Caco-2 (cell line): ENCODE measurements around the gene FOXL3. TPM values are rescaled to one million over a fixed set of nuclear protein-coding genes. Genes with fewer than 3 reads are reported as not detected.

Experiments
- BruUV-seq: library from RNA; stranded (reverse); fragments of 400-500 nt; replicated peaks from 2 replicates; lab custom pipeline; 2021; lab: Mats Ljungman, UMichigan
- CTCF ChIA-PET: fragments of 300-600 bp; sonication (Branson Sonifier 250); formaldehyde crosslinking; loops from one replicate; lab custom pipeline; 2022; ENCODE audit warnings: antibody characterized with exemption; lab: Charles Lee
- POLR2A ChIA-PET: fragments of 300-600 bp; sonication (Branson Sonifier 250); formaldehyde crosslinking; loops from one replicate; lab custom pipeline; 2022; ENCODE audit warnings: antibody characterized with exemption; lab: Charles Lee
- DNase-seq, 2 experiments: peaks; one replicate each; pipeline versions ENCODE4 v3.0.0 to v3.0.0-alpha.2; 2020 to 2022
- H3K27me3 ChIP-seq: replicated peaks from 2 replicates; pipeline ENCODE4 v1.6.0; 2011; ENCODE audit warnings: low read length; ENCODE audit not compliant: control insufficient read depth, insufficient read depth
- H3K36me3 ChIP-seq: 2 replicates; pipeline ENCODE4 v1.5.1; 2011; ENCODE audit warnings: low read length; ENCODE audit not compliant: control insufficient read depth, insufficient read depth
- H3K4me1 ChIP-seq: fragments of 250-450 bp; sonication (Bioruptor Pico); 2 replicates; pipeline ENCODE4 v1.5.1; 2020; ENCODE audit warnings: mild to moderate bottlenecking
- H3K4me3 ChIP-seq: 2 replicates; pipeline ENCODE4 v1.5.1; 2011; ENCODE audit warnings: low read depth, mild to moderate bottlenecking, control low read depth, low read length
- H3K9me3 ChIP-seq: fragments of 250-450 bp; sonication (Bioruptor Pico); 2 replicates; pipeline ENCODE4 v1.5.1; 2020; ENCODE audit warnings: mild to moderate bottlenecking, moderate library complexity
- H3K27ac Mint-ChIP-seq: one replicate; pipeline ENCODE4 v1.8.0; 2022; ENCODE audit warnings: mixed read lengths; ENCODE audit not compliant: unreplicated experiment
- H3K27me3 Mint-ChIP-seq: one replicate; pipeline ENCODE4 v1.8.0; 2022; ENCODE audit warnings: mixed read lengths; ENCODE audit not compliant: insufficient read depth, unreplicated experiment
- H3K36me3 Mint-ChIP-seq: one replicate; pipeline ENCODE4 v1.8.0; 2022; ENCODE audit warnings: mild to moderate bottlenecking, mixed read lengths; ENCODE audit not compliant: insufficient read depth, unreplicated experiment
- H3K4me1 Mint-ChIP-seq: one replicate; pipeline ENCODE4 v1.8.0; 2022; ENCODE audit warnings: low read depth, mixed read lengths; ENCODE audit not compliant: unreplicated experiment
- H3K4me3 Mint-ChIP-seq: one replicate; pipeline ENCODE4 v1.8.0; 2022; ENCODE audit warnings: mild to moderate bottlenecking, moderate library complexity, mixed read lengths; ENCODE audit not compliant: unreplicated experiment
- H3K9me3 Mint-ChIP-seq: one replicate; pipeline ENCODE4 v1.8.0; 2022; ENCODE audit warnings: mixed read lengths; ENCODE audit not compliant: unreplicated experiment
- CTCF ChIP-seq, 2 experiments: fragments of 200-600 bp in 1 of 2; IDR thresholded peaks; 1 replicate in 1 of 2; 2 replicates in 1 of 2; pipeline versions ENCODE4 v1.5.1 to v1.8.0; 2011 to 2022; ENCODE audit warnings: antibody characterized with exemption in 1 of 2, control low read depth in 1 of 2, inconsistent platforms in 1 of 2, low read depth in 1 of 2, low read length in 1 of 2, mild to moderate bottlenecking in 1 of 2, moderate library complexity in 1 of 2; ENCODE audit not compliant: insufficient read depth in 1 of 2, severe bottlenecking in 1 of 2, unreplicated experiment in 1 of 2
- intact Hi-C: fragments of 100-400 bp; cut with micrococcal nuclease; formaldehyde crosslinking; loops from one replicate; pipeline ENCODE4 v1.10.0; 2022; ENCODE audit not compliant: unreplicated experiment
- total RNA-seq: library from RNA; stranded (reverse); gene quantifications from 2 replicates; pipeline ENCODE4 v1.2.3, GENCODE V29; 2022

Gene FOXL3
- total RNA-seq, 1 experiment from 2014 or later: not detected

GRCh38 chr7:303425-303824, 13.5 kb downstream of the FOXL3 start:
- H3K27ac Mint-ChIP-seq: no peak overlapping the region
- Histone ChIP-seq H3K4me1 (no peaks in the 10 kb centered on the region), H3K9me3 (peaks cover 7% of the 10 kb centered on the region; the same call in 1 of the 2 replicates), H3K27me3 (no peaks in the 10 kb centered on the region), H3K4me3 (no peak overlapping the region), H3K36me3 (no peaks in the 10 kb centered on the region)
- peaks cover 21% of the 10 kb centered on the region for H3K9me3 Mint-ChIP-seq
- POLR2A ChIA-PET: interaction anchor here (0.5 kb wide), 1 partner anchor 15 kb away, joined by 4 read pairs; no protein-coding TSS in a partner anchor
- peaks cover 6% of the 10 kb centered on the region for H3K4me1 Mint-ChIP-seq
- no peaks in the 10 kb centered on the region for H3K36me3 Mint-ChIP-seq
- intact Hi-C loops: no loop called here
- peak in 1 of 2 experiments; percentile 24 for DNase-seq
- H3K4me3 Mint-ChIP-seq: no peak overlapping the region
- no peak for TF ChIP-seq CTCF (IDR thresholded peaks at IDR 0.05; ENCODE audit: insufficient read depth in 1 of 2, low read depth in 1 of 2, low read length in 1 of 2, severe bottlenecking in 1 of 2, unreplicated experiment in 1 of 2)
- no TSS peak for BruUV-seq
- CTCF ChIA-PET: no interaction called here
- no peaks in the 10 kb centered on the region for H3K27me3 Mint-ChIP-seq

DNA sequence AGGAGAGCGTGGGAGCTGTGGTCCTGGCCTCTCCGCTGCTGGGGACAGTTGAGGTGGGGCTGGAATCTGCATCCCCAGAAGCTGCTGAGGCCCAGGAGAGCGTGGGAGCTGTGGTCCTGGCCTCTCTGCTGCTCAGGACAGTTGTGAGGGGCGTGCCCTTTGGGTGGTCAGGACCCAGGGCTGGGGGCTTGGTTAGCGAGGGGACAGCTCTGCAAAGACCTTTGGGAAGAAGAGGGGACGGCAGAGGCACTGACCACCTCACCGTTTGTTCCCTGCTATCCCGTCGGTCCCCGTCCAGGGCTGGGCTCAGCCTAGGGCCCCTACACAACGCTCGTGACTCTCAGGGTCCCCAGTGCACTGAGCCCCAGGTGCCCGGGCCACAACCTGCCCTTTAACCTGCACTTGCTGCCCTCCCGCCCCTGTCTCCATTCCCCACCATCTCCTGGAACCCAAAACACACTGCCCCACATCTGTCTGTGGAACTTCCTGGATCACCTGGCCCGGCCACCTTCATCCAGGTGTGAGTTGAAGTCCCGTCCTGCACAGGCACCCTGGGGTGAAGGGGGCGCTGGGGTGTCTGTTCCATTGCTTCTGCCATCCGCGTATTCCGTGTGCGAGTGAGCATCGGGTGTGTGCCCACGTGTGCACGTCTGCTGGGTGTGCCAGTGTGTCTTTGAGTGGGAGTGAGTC, 14.1 kb downstream of the FOXL3 start:
- Histone ChIP-seq H3K9me3 (peaks cover 8% of the 10 kb centered on the region; the same call in 1 of the 2 replicates), H3K4me1 (no peaks in the 10 kb centered on the region), H3K36me3 (no peaks in the 10 kb centered on the region), H3K27me3 (no peaks in the 10 kb centered on the region), H3K4me3 (no peak overlapping the region)
- DNase-seq: peak in 1 of 2 experiments; percentile 26
- Mint-ChIP-seq H3K36me3 (no peaks in the 10 kb centered on the region), H3K4me1 (peaks cover 6% of the 10 kb centered on the region), H3K4me3 (no peak overlapping the region), H3K27ac (no peak overlapping the region), H3K27me3 (no peaks in the 10 kb centered on the region), H3K9me3 (peaks cover 22% of the 10 kb centered on the region)
- ChIA-PET POLR2A (interaction anchor here (0.5 kb wide), 1 partner anchor 15 kb away, joined by 4 read pairs; no protein-coding TSS in a partner anchor), CTCF (no interaction called here)
- intact Hi-C loops: no loop called here
- TF ChIP-seq CTCF (IDR thresholded peaks at IDR 0.05; ENCODE audit: insufficient read depth in 1 of 2, low read depth in 1 of 2, low read length in 1 of 2, severe bottlenecking in 1 of 2, unreplicated experiment in 1 of 2): no peak
- BruUV-seq: no TSS peak

DNA sequence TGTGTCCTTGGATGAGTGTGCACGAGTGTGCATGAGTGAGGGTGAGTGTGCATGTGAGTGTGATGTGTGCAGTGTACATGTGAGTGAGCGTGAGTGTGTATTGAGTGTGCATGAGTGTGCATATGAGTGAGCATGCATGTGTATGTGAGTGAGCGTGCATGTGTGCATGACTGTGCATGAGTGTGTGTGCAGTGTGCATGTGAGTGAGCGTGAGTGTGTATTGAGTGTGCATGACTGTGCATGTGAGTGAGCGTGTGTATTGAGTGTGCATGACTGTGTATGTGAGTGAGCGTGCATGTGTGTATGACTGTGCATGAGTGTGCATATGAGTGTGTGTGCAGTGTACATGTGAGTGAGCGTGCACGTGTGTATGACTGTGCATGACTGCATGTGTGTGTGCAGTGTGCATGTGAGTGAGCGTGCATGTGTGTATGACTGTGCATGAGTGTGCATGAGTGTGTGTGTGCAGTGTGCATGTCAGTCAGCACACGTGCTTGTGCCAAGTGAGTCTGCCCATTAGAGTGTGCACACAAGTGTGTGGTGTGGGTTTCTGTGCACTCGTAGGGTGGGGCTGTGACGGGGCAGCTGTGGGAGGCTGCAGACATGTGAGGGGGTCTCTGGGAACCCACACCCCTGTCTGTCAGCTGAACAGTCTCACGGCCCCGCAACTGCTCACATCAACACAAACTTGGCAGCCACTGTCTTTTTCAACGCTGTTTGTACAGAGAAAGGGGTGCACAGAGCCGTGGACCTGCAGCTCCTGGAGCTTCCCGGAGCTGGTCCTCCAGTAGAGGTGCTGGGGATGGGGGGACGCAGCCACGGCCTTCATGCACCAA, 14.8 kb downstream of the FOXL3 start:
- Mint-ChIP-seq H3K36me3 (no peaks in the 10 kb centered on the region), H3K27me3 (no peaks in the 10 kb centered on the region), H3K9me3 (peaks cover 30% of the 10 kb centered on the region), H3K27ac (no peak overlapping the region), H3K4me3 (no peak overlapping the region), H3K4me1 (peaks cover 6% of the 10 kb centered on the region)
- H3K4me3 ChIP-seq: no peak overlapping the region
- POLR2A ChIA-PET: no interaction called here
- H3K36me3 ChIP-seq: no peaks in the 10 kb centered on the region
- DNase-seq: no peak
- intact Hi-C loops: no loop called here
- no peaks in the 10 kb centered on the region for H3K27me3 ChIP-seq
- peaks cover 8% of the 10 kb centered on the region; the same call in 1 of the 2 replicates for H3K9me3 ChIP-seq
- CTCF ChIA-PET: no interaction called here
- BruUV-seq: no TSS peak
- H3K4me1 ChIP-seq: no peaks in the 10 kb centered on the region
- TF ChIP-seq CTCF (IDR thresholded peaks at IDR 0.05; ENCODE audit: insufficient read depth in 1 of 2, low read depth in 1 of 2, low read length in 1 of 2, severe bottlenecking in 1 of 2, unreplicated experiment in 1 of 2): no peak
